Esophagus (tissue), 2 donors: Measurements from ENCODE around the gene MSH2. TPM values are rescaled to one million over a fixed set of nuclear protein-coding genes. Genes with fewer than 3 reads are reported as not detected.

ENCODE experiments used
- H3K27ac ChIP-seq, 2 donors: one replicate each; pipeline ENCODE4 v1.5.1; 2013; ENCODE audit warnings: low read depth in 2 of 2, mild to moderate bottlenecking in 2 of 2, inconsistent platforms in 1 of 2, low read length in 1 of 2, moderate library complexity in 1 of 2
- H3K27me3 ChIP-seq, 2 donors: one replicate each; pipeline ENCODE4 v1.6.1; 2013; ENCODE audit warnings: low read length in 2 of 2, control low read depth in 1 of 2, mild to moderate bottlenecking in 1 of 2; ENCODE audit not compliant: insufficient read depth in 2 of 2, control insufficient read depth in 1 of 2
- H3K36me3 ChIP-seq, 2 donors: one replicate each; pipeline ENCODE4 v1.6.1; 2013; ENCODE audit warnings: low read length in 1 of 2; ENCODE audit not compliant: control insufficient read depth in 2 of 2, insufficient read depth in 2 of 2
- H3K4me1 ChIP-seq, 2 donors: one replicate each; pipeline ENCODE4 v1.6.1; 2013; ENCODE audit warnings: low read length in 1 of 2; ENCODE audit not compliant: control insufficient read depth in 2 of 2, insufficient read depth in 2 of 2
- H3K4me3 ChIP-seq, 2 donors: one replicate each; pipeline ENCODE4 v1.5.1; 2013; ENCODE audit warnings: low read length in 2 of 2, mild to moderate bottlenecking in 2 of 2, low read depth in 1 of 2, moderate library complexity in 1 of 2
- H3K9me3 ChIP-seq, 2 donors: one replicate each; pipeline ENCODE4 v1.6.1; 2013; ENCODE audit warnings: mild to moderate bottlenecking in 2 of 2, low read depth in 1 of 2, low read length in 1 of 2, moderate library complexity in 1 of 2; ENCODE audit not compliant: control insufficient read depth in 2 of 2, insufficient read depth in 1 of 2
- WGBS, 2 donors: extraction: QIAGEN DNeasy Blood & Tissue Kit; methylation state at CpG; one replicate each; pipeline ENCODE4 v1.1.7; 2013; 5-methylcytosine and 5-hydroxymethylcytosine counted together
- polyA plus RNA-seq, 2 donors: library from polyadenylated mRNA; stranded (reverse); fragments of 200-250 nt; gene quantifications; one replicate each; pipeline ENCODE4 v1.2.3, GENCODE V29; 2013
- donor health status: healthy with polysubstance abuse.
- donor health status: Bipolar disorder and iron deficiency.

The MSH2 gene
- polyA plus RNA-seq, 2 donors = 6.2 to 12.0 TPM

GRCh38 chr2:47509250-47509649, 106.3 kb downstream of the MSH2 start:
- Histone ChIP-seq H3K9me3 (peaks cover 0 to 8% of the 10 kb centered on the region in 2 donors), H3K4me3 (no peak overlapping the region), H3K27ac (no peak overlapping the region), H3K27me3 (no peaks in the 10 kb centered on the region), H3K36me3 (no peaks in the 10 kb centered on the region), H3K4me1 (no peaks in the 10 kb centered on the region)
- 67 to 72% methylated on average over 4 of the region's 4 CpGs for WGBS, 2 donors

GRCh38 chr2:47509821-47510385, 106.9 kb downstream of the MSH2 start:
- H3K4me3 ChIP-seq = no peak overlapping the region
- no peaks in the 10 kb centered on the region for H3K4me1 ChIP-seq
- H3K27ac ChIP-seq = no peak overlapping the region

GRCh38 chr2:47510745-47511144, 107.8 kb downstream of the MSH2 start:
- WGBS, 2 donors = 87 to 89% methylated on average over 4 of the region's 4 CpGs
- no peaks in the 10 kb centered on the region for H3K27me3 ChIP-seq
- no peaks in the 10 kb centered on the region for H3K36me3 ChIP-seq
- H3K4me1 ChIP-seq = no peaks in the 10 kb centered on the region
- no peaks in the 10 kb centered on the region for H3K9me3 ChIP-seq
- no peak overlapping the region for H3K4me3 ChIP-seq
- no peak overlapping the region for H3K27ac ChIP-seq

More at GRCh38 chr2:47509821-47510385, 106.9 kb downstream of the MSH2 start:
- Histone ChIP-seq H3K36me3 (no peaks in the 10 kb centered on the region), H3K27me3 (no peaks in the 10 kb centered on the region), H3K9me3 (peaks cover 0 to 3% of the 10 kb centered on the region in 2 donors)
- WGBS, 2 donors = 88 to 93% methylated on average over 6 of the region's 6 CpGs

GRCh38 chr2:47512581-47513083, 109.7 kb downstream of the MSH2 start:
- no peaks in the 10 kb centered on the region for H3K27me3 ChIP-seq
- no peaks in the 10 kb centered on the region for H3K36me3 ChIP-seq
- 95 to 96% methylated on average over 1 of the region's 1 CpG for WGBS, 2 donors
- H3K4me3 ChIP-seq = no peak overlapping the region
- no peak overlapping the region for H3K27ac ChIP-seq
- H3K4me1 ChIP-seq = no peaks in the 10 kb centered on the region
- H3K9me3 ChIP-seq = no peaks in the 10 kb centered on the region

- 91 to 92% methylated on average over 7 of the region's 7 CpGs for WGBS, 2 donors
- no peaks in the 10 kb centered on the region for H3K27me3 ChIP-seq
- H3K4me1 ChIP-seq = no peaks in the 10 kb centered on the region
- H3K4me3 ChIP-seq = no peak overlapping the region
- H3K9me3 ChIP-seq = no peaks in the 10 kb centered on the region
- H3K27ac ChIP-seq = no peak overlapping the region
- H3K36me3 ChIP-seq = no peaks in the 10 kb centered on the region
Observed at GRCh38 chr2:47513981-47514520, 111.1 kb downstream of the MSH2 start.

GRCh38 chr2:47516360-47517104, 113.6 kb downstream of the MSH2 start:
- no peak overlapping the region for H3K27ac ChIP-seq
- 76 to 80% methylated on average over 7 of the region's 7 CpGs for WGBS, 2 donors

GRCh38 chr2:47518497-47519146, 115.7 kb downstream of the MSH2 start:
- Histone ChIP-seq H3K9me3 (no peaks in the 10 kb centered on the region), H3K4me3 (no peak overlapping the region), H3K27me3 (no peaks in the 10 kb centered on the region), H3K4me1 (peaks cover 7 to 10% of the 10 kb centered on the region in 2 donors), H3K27ac (no peak overlapping the region), H3K36me3 (no peaks in the 10 kb centered on the region)
- WGBS, 2 donors = 88 to 91% methylated on average over 12 of the region's 12 CpGs

More at GRCh38 chr2:47516360-47517104, 113.6 kb downstream of the MSH2 start:
- H3K4me3 ChIP-seq = no peak overlapping the region
- no peaks in the 10 kb centered on the region for H3K9me3 ChIP-seq
- H3K4me1 ChIP-seq = peaks cover 6 to 9% of the 10 kb centered on the region in 2 donors
- no peaks in the 10 kb centered on the region for H3K36me3 ChIP-seq
- H3K27me3 ChIP-seq = no peaks in the 10 kb centered on the region

GRCh38 chr2:47519147-47519537, 116.2 kb downstream of the MSH2 start:
- H3K4me3 ChIP-seq = no peak overlapping the region
- no peaks in the 10 kb centered on the region for H3K36me3 ChIP-seq
- no peak overlapping the region for H3K27ac ChIP-seq
- WGBS, 2 donors = 93 to 95% methylated on average over 9 of the region's 9 CpGs
- H3K9me3 ChIP-seq = no peaks in the 10 kb centered on the region
- H3K4me1 ChIP-seq = peaks cover 7 to 10% of the 10 kb centered on the region in 2 donors
- H3K27me3 ChIP-seq = no peaks in the 10 kb centered on the region

GRCh38 chr2:47519604-47520301, 116.8 kb downstream of the MSH2 start:
- no peaks in the 10 kb centered on the region for H3K36me3 ChIP-seq
- H3K4me3 ChIP-seq = no peak overlapping the region
- no peaks in the 10 kb centered on the region for H3K27me3 ChIP-seq
- no peaks in the 10 kb centered on the region for H3K9me3 ChIP-seq
- H3K27ac ChIP-seq = no peak overlapping the region
- 91 to 92% methylated on average over 9 of the region's 9 CpGs for WGBS, 2 donors
- H3K4me1 ChIP-seq = peaks cover 7 to 10% of the 10 kb centered on the region in 2 donors
